ENCODE results near the gene LIN7B.
"Not testable (repeated sequence)": the region's sequence is repeated elsewhere in the genome, so short reads cannot be mapped to it uniquely, and the experiment has no call there.

The LIN7B gene

DNA sequence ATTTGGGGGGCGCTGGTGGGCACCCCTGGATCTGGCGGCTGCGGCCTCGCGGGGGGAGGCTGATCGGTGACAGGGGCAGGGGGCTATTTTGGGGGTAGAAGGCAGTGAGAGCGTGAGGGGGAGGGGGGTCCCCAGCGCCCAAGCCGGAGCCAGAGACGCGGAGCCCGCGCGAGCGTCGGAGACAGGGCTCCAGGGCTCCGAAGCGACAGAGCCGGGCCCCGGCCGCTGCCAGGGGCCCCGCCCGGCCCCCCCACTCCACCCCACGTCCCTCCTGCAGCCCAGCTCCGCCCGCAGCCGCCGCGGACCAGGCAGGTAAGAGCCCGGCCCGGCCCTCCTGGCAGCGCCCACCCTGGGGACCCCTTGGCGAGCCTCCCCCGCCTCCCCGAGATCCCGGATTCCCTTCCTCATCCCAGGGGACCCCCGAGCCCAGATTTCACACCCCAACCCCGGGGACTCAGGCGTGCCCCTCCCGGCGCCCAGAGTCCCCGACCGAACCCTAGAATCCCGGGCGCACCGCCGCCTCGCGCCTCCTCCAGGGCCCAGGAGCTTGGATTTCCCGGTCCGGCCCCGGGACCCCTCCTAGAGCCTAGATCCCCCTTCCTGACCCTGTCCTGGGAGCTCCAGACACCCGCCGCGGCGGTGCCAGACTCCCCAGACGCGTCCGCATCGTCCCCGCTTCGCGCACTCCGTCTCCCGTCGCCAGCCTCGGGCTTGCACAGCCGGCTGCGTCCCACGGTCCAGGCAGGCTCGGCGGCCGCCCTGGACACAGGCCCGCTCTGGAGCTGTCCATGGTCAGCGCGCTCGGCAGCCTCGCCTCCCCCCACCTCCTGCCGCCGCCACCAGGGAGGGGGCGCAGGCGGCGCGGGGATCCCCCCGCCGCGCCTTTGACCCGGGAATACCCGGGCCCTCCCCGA is 5.5 kb downstream of the LIN7B start, which contains the start of gene PPFIA3:
TSS of gene PPFIA3 (plus strand) at position 134 of the 914 bp plus-strand sequence. CDS start 8,330 bp downstream, outside the sequence.
- DNase-seq = no peak

DNA sequence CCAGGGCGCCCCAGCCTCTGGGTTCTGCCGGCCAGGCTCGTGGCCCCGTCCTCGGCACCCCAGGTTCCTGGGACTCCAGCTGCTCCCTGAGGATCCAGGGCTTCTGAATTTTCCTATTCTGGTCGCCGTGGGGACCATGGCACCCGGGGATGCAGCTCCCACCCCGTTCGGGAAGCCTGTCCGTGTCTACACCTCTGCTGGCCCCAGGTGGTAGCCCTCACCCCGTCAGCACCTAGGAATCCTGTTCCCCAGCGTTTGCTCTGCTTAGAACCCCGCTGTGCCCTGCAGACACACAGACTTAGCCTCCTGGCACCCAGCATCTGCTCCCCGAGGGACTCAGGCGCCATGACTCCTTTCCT is 6.1 kb downstream of the LIN7B start:
- no peak for DNase-seq

DNA sequence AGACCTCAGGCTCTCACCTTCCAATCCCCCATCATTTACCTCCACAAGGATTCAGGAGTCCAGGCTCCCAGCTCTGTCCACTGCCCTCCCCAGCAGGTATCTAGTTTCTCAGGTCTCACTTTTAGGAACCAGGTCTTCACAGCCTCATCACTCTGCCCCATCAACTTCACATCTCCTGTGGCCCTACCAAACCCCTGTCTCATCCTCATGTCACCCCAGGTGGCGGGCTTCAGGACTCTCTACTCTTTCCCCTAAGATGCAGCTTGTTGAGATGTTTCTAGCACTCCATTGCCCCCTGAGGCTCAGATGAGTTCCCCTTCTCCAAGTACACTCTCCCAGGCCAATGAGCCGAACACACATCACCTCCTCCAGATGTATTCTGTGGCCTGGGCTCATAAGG is 6.7 kb downstream of the LIN7B start:
- DNase-seq = no peak

DNA sequence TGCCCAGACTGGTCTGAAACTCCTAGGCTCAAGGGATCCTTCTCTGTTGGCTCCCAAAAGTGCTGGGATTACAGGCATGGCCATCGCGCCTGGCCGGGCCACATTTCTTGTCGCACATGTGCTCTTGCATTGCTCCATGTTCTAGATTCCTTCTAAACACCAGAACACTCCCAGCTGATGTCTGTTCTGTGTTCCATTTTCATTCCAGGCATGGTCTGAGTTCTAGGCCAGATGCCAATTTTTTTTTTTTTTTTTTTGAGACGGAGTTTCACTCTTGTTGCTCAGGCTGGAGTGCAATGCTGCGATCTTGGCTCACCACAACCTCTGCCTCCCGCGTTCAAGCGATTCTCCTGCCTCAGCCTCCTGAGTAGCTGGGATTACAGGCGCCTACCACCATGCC is 7.7 kb downstream of the LIN7B start:
- DNase-seq = not testable (repeated sequence)

DNA sequence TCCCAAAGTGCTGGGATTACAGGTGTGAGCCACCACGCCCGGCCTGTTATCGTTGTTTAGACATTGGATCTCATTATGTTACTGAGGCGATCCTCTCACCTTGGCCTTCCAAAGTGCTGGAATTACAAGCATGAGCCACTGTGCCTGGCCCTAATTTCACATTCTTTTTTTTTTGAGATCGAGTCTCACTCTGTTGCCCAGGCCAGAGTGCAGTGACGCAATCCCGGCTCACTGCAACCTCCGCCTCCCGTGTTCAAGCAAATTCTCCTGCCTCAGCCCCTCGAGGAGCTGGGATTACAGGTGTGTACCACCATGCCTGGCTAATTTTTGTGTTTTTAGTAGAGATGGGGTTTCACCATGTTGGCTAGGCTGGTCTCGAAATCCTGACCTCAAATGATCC is 9.1 kb downstream of the LIN7B start:
- not testable (repeated sequence) for DNase-seq

DNA sequence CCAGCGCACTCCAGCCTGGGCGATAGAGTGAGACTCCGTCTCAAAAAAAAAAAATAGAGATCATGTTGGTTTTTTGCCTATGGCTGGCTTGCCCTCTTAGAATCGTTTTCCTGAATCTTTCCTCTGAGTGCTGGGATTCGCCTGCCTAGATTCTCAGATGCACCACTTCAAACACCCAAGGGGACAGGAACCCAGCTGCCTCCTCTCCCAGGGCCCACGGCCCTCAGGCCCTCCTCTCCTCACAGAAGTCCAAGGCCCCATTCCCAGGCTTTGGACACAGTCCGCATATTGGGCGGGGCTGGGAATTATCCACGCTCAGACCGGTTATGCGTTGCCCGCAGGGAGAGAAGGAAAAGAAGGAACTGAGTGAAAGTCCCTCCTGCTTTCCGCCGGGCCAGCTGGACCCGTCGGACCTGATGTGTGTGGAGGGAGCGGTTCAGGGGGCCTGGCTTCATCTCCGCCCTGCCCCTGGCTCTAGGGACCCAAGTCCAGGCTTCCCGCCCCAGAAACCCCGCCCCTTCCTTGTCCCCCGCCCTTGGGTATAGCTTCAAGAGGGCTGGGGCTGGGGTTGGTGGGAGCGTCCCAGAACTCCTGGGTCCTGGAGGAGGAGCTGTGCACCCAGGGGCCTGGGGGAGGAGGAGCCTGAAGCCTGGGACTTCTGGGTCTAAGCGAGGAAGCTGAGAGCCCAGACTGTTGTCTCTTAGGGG is 11.0 kb downstream of the LIN7B start:
- peak; percentile 51 for DNase-seq

DNA sequence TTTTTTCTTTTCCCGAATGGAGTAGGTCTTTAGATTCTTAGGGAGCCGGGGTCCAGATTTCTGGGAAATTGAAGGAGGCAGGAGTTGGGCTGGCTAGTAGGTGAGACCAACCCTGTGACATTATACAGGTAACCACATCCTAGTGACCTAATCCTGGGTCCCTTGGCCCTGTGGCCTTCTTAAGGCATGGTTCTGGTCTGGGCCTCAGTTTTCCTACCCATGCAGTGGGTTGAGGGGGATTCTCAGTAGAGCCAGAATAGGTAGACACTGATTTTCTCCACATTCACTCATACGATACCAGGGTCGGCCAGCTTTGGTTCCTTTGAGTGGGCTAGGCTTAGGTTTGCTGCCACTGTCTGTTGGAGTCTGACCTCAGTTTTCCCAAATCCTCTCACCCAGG is 12.4 kb downstream of the LIN7B start:
- no peak for DNase-seq

DNA sequence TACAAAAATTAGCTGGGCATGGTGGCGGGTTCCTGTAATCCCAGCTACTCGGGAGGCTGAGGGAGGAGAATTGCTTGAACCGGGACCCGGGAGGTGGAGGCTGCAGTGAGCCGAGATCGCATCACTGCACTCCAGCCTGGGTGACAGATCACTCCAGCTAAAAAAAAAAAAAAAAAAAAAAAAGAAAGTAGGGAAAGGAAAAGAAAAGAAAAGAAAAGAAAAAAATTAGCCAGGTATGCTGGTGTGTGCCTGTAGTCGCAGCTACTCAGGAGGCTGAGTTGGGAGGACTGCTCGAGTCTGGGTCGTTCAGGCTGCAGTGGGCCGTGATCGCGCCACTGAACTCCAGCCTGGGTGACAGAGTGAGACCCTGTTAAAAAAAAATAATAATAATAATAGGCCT is 13.1 kb downstream of the LIN7B start:
- DNase-seq = not testable (repeated sequence)

DNA sequence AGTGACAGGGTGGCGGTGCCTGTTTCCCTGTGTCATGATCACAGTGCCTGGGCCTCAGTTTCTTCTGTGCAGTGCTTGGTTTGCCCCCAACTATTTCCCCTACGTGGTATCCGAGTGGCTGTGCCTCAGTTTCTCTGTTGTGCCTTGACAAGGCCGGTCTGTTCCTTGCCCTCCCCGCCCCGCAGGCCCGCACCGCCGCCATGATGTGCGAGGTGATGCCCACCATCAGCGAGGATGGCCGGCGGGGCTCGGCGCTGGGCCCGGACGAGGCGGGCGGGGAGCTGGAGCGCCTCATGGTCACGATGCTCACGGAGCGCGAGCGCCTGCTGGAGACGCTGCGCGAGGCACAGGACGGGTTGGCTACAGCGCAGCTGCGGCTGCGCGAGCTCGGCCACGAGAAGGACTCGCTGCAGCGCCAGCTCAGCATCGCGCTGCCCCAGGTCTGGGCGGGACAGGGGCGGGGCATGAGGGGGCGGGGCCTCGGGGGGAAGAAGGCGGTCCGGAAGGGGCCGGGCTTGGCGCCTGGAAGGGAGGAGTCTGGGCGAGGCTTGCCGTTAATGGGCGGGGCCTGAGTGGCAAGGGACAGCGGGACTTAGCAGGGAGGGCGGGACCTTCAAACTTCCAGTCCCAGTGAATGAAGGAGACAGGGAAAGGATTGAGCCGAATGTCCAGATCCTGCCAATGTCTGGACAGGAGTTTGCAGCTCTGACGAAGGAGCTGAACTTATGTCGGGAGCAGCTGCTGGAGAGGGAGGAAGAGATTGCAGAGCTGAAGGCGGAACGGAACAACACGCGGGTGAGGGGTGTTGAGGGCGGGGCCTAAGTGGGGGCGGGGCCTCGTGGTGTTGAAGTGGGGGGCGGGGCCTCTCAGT is 13.7 kb downstream of the LIN7B start:
- DNase-seq = peak; percentile 85

DNA sequence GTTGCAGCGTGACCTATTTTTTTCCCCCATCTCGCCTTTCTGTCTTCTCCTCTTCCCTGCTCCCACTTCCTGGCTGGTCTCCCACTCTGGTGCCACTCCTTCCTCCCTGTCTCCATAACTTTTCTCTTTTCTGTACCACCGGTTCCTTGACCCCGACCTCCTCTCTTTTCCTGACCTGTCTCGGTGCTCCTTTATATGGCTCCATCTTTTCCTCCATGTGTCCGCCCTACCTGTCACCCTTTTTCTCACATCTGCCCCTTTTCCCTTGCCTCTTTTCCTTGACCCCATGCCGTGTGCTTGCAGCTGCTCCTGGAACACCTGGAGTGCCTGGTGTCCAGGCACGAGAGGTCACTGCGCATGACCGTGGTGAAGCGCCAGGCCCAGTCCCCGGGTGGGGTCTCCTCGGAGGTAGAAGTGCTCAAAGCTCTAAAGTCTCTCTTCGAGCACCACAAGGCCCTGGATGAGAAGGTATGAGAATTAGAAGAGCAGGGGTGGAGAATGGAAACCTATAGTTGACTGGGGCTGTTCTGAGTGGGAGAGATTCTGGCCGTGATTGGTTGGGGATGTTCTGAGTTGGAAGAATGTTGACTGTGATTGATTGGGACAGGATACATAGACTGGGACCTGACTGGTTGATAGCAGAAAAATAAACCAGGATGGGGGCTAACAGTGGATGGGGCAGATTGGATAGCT is 14.5 kb downstream of the LIN7B start:
- no peak for DNase-seq

DNA sequence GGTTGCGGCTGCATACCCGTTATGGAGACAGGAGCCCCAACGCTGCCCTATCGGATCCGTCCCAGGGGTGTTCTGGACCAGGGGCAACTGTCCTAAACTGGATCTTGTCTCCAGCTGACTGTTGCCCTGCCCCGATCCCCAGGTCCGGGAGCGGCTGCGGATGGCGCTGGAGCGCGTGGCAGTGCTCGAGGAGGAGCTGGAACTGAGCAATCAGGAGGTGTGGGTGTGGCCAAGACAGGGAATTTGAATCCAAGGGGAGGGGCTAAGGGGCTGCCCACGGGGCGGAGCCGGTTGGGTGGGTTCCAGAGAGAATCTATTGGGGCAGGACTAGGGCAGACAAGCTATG is 15.0 kb downstream of the LIN7B start:
- DNase-seq = no peak

DNA sequence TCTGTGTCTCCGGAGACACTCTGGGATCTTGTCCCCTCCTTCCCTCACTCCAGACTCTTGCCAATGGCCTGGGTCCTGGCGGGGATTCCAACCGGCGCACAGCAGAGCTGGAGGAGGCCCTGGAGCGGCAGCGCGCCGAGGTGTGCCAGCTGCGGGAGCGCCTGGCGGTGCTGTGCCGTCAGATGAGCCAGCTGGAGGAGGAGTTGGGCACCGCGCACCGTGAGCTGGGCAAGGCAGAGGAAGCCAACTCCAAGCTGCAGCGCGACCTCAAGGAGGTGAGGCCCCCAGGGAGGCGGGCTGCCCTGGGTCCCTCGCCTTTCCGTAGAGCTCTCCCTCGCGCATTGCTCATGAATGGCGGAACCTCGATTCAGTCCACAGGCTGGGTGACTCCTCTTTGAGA is 16.2 kb downstream of the LIN7B start:
- no peak for DNase-seq

DNA sequence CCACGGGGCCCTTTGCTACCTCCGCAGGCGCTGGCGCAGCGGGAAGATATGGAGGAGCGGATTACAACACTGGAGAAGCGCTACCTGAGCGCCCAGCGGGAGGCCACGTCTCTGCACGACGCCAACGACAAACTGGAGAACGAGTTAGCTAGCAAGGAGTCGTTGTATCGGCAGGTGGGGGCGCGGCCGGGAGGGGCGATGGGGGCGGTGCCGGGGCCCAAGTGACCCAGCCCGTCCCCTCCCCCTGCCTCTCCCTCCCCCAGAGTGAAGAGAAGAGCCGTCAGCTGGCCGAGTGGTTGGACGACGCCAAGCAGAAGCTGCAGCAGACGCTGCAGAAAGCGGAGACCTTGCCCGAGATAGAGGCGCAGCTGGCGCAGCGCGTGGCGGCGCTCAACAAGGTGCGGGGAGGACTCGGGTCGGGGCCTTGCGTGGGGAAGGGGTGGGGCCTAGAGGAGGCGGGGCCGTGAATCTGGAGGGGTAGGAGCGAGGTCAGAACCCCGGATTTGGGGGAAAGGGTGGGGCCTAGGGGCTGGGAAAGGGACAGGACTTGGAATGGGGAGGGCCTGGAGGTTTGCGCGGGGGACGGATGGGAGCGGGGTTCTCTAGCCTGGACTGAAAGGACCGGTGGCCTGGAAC is 18.9 kb downstream of the LIN7B start:
- no peak for DNase-seq

DNA sequence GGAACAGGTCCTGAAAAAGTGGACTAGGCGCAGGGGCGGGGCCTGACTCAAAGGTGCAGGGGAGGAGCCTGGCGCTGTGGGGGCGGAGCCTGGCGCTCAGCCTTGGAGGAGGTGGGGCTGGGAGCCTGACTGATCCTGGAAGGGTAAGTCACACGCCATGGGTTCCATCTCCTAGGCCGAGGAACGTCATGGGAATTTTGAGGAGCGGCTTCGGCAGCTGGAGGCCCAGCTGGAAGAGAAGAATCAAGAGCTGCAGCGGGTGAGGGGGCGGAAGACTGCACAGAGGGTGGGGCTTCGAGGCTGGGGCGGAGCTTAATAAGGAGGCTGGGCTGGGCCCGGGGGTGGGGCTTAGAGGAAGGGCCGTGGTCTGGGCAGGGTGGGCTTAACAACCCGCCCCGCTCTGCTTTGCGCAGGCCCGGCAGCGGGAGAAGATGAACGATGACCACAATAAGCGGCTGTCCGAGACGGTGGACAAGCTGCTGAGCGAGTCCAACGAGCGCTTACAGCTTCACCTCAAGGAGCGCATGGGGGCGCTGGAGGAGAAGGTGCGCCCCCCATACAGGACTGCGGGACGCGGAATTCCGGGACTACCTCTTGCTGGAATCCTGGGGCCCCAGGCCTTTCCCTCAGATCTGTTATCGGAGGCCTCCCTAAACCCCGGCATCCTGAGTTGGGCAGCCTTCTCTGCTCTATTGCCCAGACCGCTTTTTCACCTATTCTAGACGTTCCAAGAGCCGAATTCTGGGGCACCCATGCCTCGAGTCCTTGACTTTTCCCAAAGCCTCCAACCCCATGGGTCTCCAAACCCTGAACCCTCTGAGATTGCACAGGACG is 19.7 kb downstream of the LIN7B start:
- no peak for DNase-seq

DNA sequence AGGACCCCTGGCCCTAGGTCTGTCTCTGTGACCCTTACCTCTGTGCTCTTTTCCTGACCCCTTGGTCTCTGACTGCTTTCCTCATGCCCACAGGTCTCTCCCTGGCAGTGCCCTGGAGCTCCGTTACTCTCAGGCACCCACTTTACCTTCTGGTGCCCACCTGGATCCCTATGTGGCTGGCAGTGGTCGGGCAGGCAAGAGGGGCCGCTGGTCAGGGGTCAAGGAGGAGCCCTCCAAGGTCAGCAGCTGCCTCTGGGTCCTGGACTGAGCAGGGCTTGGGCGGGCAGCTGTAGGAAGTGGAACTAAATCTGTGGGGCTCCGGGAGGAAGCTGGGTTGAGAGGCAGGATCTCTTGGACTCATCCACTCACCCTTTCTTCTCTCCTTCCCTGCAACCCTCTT is 21.5 kb downstream of the LIN7B start:
- DNase-seq = no peak

DNA sequence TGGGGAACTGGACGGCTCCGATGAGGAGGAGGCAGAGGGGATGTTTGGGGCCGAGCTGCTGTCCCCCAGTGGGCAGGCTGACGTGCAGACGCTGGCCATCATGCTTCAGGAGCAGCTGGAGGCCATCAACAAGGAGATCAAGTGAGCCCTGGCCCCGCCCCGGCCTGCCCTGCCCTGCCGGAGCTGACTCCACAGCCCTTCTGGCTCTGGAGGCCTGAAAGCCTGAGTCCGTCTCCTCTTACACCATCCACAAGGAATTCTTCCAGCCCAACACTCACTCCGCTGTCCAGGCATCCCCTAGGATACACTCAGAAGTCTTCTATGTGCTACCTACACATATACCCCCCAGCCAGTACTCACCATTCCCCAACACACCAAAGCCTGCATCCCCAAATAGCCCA is 22.6 kb downstream of the LIN7B start:
- DNase-seq = no peak

DNA sequence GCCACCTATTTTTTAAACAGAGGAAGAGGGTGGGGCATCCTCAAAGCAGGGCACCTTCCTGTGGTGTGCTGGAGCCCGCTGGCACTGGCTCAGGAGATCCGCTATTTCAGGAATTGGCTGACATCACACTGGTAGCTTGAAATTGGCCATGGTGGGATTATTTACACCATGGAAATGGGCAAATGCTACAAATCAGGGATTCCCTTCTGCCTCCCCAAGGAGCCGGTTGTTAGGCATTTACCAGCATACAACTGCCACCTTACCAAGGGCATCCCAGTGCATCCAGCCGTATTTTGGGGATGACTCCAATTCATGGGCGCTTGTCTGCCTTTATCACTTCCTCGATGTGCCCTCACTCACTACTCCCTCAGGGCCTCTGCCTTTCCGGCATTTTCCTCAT is 26.8 kb downstream of the LIN7B start:
- no peak for DNase-seq

DNA sequence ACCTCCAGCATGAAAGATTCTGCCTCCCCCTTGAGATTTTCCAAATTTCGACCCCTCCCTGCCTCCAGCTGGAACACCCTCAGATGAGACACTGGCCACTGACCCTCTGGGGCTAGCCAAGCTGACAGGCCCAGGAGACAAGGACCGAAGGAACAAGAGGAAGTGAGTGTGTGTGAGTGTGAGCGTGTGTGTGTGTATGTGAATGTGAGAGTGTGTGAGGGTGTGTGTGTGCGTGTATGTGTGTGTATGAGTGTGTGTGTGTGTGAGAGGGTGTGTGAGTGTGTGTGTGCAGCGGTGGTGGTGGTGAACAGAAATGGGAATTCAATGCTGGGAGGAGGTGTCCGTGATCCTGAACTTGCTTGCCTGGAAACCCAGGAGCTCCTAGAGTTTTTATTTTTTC is 27.2 kb downstream of the LIN7B start:
- no peak for DNase-seq

DNA sequence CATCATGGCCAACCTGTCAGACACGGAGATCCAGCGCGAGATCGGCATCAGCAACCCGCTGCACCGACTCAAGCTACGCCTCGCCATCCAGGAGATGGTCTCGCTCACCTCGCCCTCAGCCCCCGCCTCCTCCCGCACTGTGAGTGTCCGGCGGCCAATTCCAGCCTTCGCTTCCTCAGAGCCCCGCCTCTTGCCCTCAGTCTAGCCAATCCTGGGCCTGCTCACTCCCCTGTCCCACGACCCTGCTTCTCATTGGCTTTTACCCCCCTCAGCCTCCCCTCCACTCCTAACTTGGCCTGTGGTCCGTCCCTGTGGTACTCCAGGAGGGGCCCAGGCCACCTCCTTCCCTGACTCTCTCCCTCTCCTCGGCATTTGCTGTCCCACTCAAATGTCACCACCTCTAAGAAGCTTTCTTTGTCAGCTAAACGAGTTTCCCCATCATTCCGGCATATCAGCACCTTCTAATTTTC is 28.7 kb downstream of the LIN7B start:
- DNase-seq = peak; percentile 44

DNA sequence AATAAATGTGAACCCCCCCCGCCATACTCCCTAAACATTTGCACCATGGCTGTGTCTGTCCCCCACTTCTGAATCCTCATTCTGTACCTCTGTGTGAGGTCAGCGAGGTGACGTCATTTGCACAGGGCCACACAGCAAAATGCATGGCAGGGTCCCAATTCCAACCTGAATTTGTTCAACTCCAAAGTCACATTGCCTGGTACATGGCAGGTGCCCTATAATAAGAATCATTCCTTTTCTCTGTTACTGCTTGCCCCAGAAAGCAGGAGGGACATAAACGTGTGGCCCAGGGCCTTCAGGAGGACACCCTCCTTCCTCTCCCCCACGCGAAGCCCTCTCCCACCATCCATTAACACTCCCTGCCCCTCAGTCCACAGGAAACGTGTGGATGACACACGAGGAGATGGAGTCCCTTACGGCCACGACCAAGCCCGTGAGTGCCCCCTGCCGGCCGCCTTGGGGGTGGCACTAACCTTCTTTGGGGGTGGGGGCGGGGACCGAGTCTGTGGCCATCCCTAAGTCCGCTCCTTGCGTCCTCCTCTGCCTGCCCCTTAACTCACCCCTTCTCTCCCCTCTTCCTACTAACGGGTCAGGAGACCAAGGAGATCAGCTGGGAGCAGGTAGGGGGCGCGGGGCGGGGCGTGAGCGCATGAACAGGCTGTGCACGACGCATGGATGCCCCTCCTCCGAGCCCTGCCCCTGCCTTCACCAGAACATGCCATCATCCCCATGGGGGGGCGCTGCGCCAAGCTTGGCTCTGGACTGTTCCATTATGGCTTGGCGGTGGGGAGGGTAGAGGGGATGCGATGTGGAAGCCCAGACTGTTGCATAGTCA is 31.6 kb downstream of the LIN7B start:
- DNase-seq = no peak

Measured in NCI-H2227 treated with DMSO at 0.1 percent for 48 hours (cell line).